SK-N-SH treated with all-trans-retinoic acid at 6 μM for 48 hours (cell line): ENCODE measurements around the gene HSD3B1.

Experiments
- ATAC-seq: fragments of 200-7000 bp; cut with Tn5 transposase; 3 replicates; pipeline ENCODE4 v1.9.1; 2020; ENCODE audit warnings: mild to moderate bottlenecking, moderate library complexity
- ARNTL ChIP-seq: fragments of 450-650 bp; formaldehyde crosslinking; IDR thresholded peaks from 2 replicates; pipeline ENCODE4 v1.5.0; 2020; ENCODE audit warnings: low read depth, mild to moderate bottlenecking, moderate library complexity, borderline replicate concordance
- BACH2 ChIP-seq: fragments of 250-450 bp; sonication (Bioruptor Pico); IDR thresholded peaks from 2 replicates; pipeline ENCODE4 v1.9.0; 2021; ENCODE audit warnings: mild to moderate bottlenecking, borderline replicate concordance
- CREB5 ChIP-seq: fragments of 250-450 bp; sonication (Bioruptor Pico); IDR thresholded peaks from 2 replicates; pipeline ENCODE4 v1.5.1; 2020; ENCODE audit warnings: low read depth, mild to moderate bottlenecking, moderate library complexity
- CSDC2 ChIP-seq: fragments of 250-450 bp; sonication (Bioruptor Pico); IDR thresholded peaks from 2 replicates; pipeline ENCODE4 v1.5.0; 2020; ENCODE audit warnings: mild to moderate bottlenecking, moderate library complexity
- CSRNP3 ChIP-seq: fragments of 250-450 bp; sonication (Bioruptor Pico); IDR thresholded peaks from 2 replicates; pipeline ENCODE4 v1.5.1; 2021; ENCODE audit warnings: mild to moderate bottlenecking, moderate library complexity
- ESRRG ChIP-seq: fragments of 250-450 bp; sonication (Bioruptor Pico); IDR thresholded peaks from 2 replicates; pipeline ENCODE4 v1.6.1; 2021; ENCODE audit warnings: mild to moderate bottlenecking
- GLIS3 ChIP-seq: fragments of 250-450 bp; sonication (Bioruptor Pico); IDR thresholded peaks from 2 replicates; pipeline ENCODE4 v1.5.0; 2020; ENCODE audit warnings: mild to moderate bottlenecking, moderate library complexity
- PATZ1 ChIP-seq: fragments of 250-450 bp; sonication (Bioruptor Pico); IDR thresholded peaks from 2 replicates; pipeline ENCODE4 v1.8.0; 2020; ENCODE audit warnings: mild to moderate bottlenecking, moderate library complexity, borderline replicate concordance
- POU6F1 ChIP-seq: fragments of 250-450 bp; sonication (Bioruptor Pico); IDR thresholded peaks from 2 replicates; pipeline ENCODE4 v1.8.0; 2021; ENCODE audit warnings: low read depth, mild to moderate bottlenecking, moderate library complexity, borderline replicate concordance
- PPARA ChIP-seq: fragments of 250-450 bp; sonication (Bioruptor Pico); IDR thresholded peaks from 2 replicates; pipeline ENCODE4 v1.5.0; 2020; ENCODE audit warnings: mild to moderate bottlenecking, borderline replicate concordance
- RARB ChIP-seq: fragments of 250-450 bp; sonication (Bioruptor Pico); IDR thresholded peaks from 2 replicates; pipeline ENCODE4 v1.8.0; 2021; ENCODE audit warnings: mild to moderate bottlenecking, moderate library complexity
- TCF4 ChIP-seq: fragments of 250-450 bp; sonication (Bioruptor Pico); IDR thresholded peaks from 2 replicates; pipeline ENCODE4 v1.8.0; 2021; ENCODE audit warnings: mild to moderate bottlenecking, moderate library complexity, borderline replicate concordance
- TOX ChIP-seq: fragments of 250-450 bp; sonication (Bioruptor Pico); IDR thresholded peaks from 2 replicates; pipeline ENCODE4 v1.8.0; 2021; ENCODE audit warnings: mild to moderate bottlenecking, moderate library complexity, borderline replicate concordance
- TSHZ2 ChIP-seq: fragments of 250-450 bp; sonication (Bioruptor Pico); IDR thresholded peaks from 2 replicates; pipeline ENCODE4 v1.5.0; 2020; ENCODE audit warnings: mild to moderate bottlenecking, moderate library complexity
- ZFP30 ChIP-seq: fragments of 450-650 bp; formaldehyde crosslinking; IDR thresholded peaks from 2 replicates; pipeline ENCODE4 v1.5.0; 2022; ENCODE audit warnings: mild to moderate bottlenecking, moderate library complexity
- ZNF565 ChIP-seq: fragments of 450-650 bp; formaldehyde crosslinking; conservative IDR thresholded peaks from 2 replicates; pipeline ENCODE4 v1.5.0; 2020; ENCODE audit warnings: low read depth, mild to moderate bottlenecking, moderate library complexity

Gene HSD3B1

GRCh38 chr1:119466445-119466844, 40.6 kb upstream of the HSD3B1 start:
- TF ChIP-seq BACH2 = no peak
- TF ChIP-seq ARNTL (CRISPR knock-in tag) = no peak
- TF ChIP-seq TCF4 (CRISPR knock-in tag) = no peak
- TF ChIP-seq ESRRG = no peak
- TF ChIP-seq PATZ1 (CRISPR knock-in tag) = no peak
- no peak for ATAC-seq

- TF ChIP-seq TSHZ2 (CRISPR knock-in tag) (no peak), TOX (CRISPR knock-in tag) (no peak), POU6F1 (CRISPR knock-in tag) (no peak), ZNF565 (CRISPR knock-in tag) (no peak), CREB5 (CRISPR knock-in tag) (no peak), ZFP30 (CRISPR knock-in tag) (no peak), ARNTL (CRISPR knock-in tag) (no peak)
- ATAC-seq = no peak
These were observed 39.8 kb upstream of the HSD3B1 start for GRCh38 chr1:119467219-119467618.

GRCh38 chr1:119467857-119468668, 38.9 kb upstream of the HSD3B1 start:
- ATAC-seq = no peak
- TF ChIP-seq ZNF565 (CRISPR knock-in tag) (no peak), BACH2 (no peak), GLIS3 (CRISPR knock-in tag) (no peak), RARB (CRISPR knock-in tag) (no peak), ESRRG (no peak), CSDC2 (no peak)

- no peak for ATAC-seq
- no peak for TF ChIP-seq ZFP30 (CRISPR knock-in tag)
- no peak for TF ChIP-seq PPARA (CRISPR knock-in tag)
- TF ChIP-seq, all 23 proteins: peak for 0
These were observed 37.3 kb upstream of the HSD3B1 start for GRCh38 chr1:119469741-119470140.

GRCh38 chr1:119470377-119470776, 36.6 kb upstream of the HSD3B1 start:
- no peak for ATAC-seq
- TF ChIP-seq TSHZ2 (CRISPR knock-in tag) (no peak), PATZ1 (CRISPR knock-in tag) (no peak), CSDC2 (no peak), ZNF565 (CRISPR knock-in tag) (no peak), CSRNP3 (CRISPR knock-in tag) (no peak), POU6F1 (CRISPR knock-in tag) (no peak)
